Kidney (tissue), 14 donors: ENCODE data around the gene SIDT2. TPM values are rescaled to one million over a fixed set of nuclear protein-coding genes. Genes with fewer than 3 reads are reported as not detected.

Experiments used
- DNase-seq, 5 donors: peaks; one replicate each; pipeline ENCODE4 v3.0.0-alpha.2; 2013 to 2020
- FAIRE-seq: peaks from 2 replicates; lab custom pipeline; 2012; peaks lifted over from hg19 to GRCh38; lab: Jason Lieb, UNC
- H3K27ac ChIP-seq, 2 donors: one replicate each; pipeline ENCODE4 v1.7.0; 2013; ENCODE audit warnings: low read depth in 2 of 2, low read length in 2 of 2, inconsistent platforms in 1 of 2
- H3K27me3 ChIP-seq: one replicate; pipeline ENCODE4 v1.7.1; 2013; ENCODE audit warnings: low read length, inconsistent platforms; ENCODE audit not compliant: control insufficient read depth, insufficient read depth
- H3K36me3 ChIP-seq, 3 donors: one replicate each; pipeline versions ENCODE4 v1.7.0 to v1.7.1; 2013; ENCODE audit warnings: low read length in 3 of 3, control low read depth in 1 of 3, inconsistent platforms in 1 of 3; ENCODE audit not compliant: insufficient read depth in 3 of 3, control insufficient read depth in 2 of 3
- H3K4me1 ChIP-seq, 3 donors: one replicate each; pipeline versions ENCODE4 v1.7.0 to v1.7.1; 2013; ENCODE audit warnings: low read length in 3 of 3, inconsistent platforms in 1 of 3, low read depth in 1 of 3; ENCODE audit not compliant: control insufficient read depth in 2 of 3, insufficient read depth in 2 of 3
- H3K4me3 ChIP-seq, 3 donors: one replicate each; pipeline versions ENCODE4 v1.7.0 to v1.8.1; 2013; ENCODE audit warnings: low read length in 3 of 3, control low read depth in 1 of 3, inconsistent platforms in 1 of 3
- H3K9ac ChIP-seq, 3 donors: one replicate each; pipeline versions ENCODE4 v1.7.0 to v1.7.1; 2013; ENCODE audit warnings: low read length in 3 of 3, control low read depth in 1 of 3, inconsistent platforms in 1 of 3
- H3K9me3 ChIP-seq, 3 donors: one replicate each; pipeline versions ENCODE4 v1.7.0 to v1.7.1; 2013; ENCODE audit warnings: low read length in 3 of 3, control low read depth in 1 of 3, inconsistent platforms in 1 of 3; ENCODE audit not compliant: control insufficient read depth in 2 of 3, insufficient read depth in 1 of 3
- intact Hi-C: fragments of 100-400 bp; cut with DNase I; formaldehyde crosslinking; loops from one replicate; pipeline ENCODE4 v1.11.1; 2022
- polyA plus RNA-seq: library from polyadenylated mRNA; stranded (reverse); fragments of 350-450 nt; fragmentation: Illumina TruSeq; extraction: RNeasy Lipid Tissue Mini Kit (QIAGEN cat#74804); gene quantifications from one replicate; pipeline ENCODE4 v1.2.3, GENCODE V29; 2014; ENCODE audit warnings: low read depth, low replicate concordance; ENCODE audit not compliant: insufficient read depth
- total RNA-seq: library from RNA; stranded (reverse); fragmentation: NEBNext Ultra II Directional; extraction: Animal tissue kit (Norgen Biotek cat#: 25700); gene quantifications from one replicate; pipeline ENCODE4 v1.2.1, GENCODE V29; 2021
- TF ChIP-seq, protein P1 (sequence below): IDR thresholded peaks from 3 replicates; pipeline ENCODE4 v1.5.1; 2012; ENCODE audit warnings: mild to moderate bottlenecking, moderate library complexity, borderline replicate concordance; ENCODE audit not compliant: insufficient read depth; ENCODE audit errors: extremely low read depth
- donor health status: control.
- donor health status: control.
- donor health status: control.
- donor health status: control.
- donor health status: control.
- donor health status: DM: yes; HTN: yes; CAD: no.
- donor health status: Normal renal cell carcinoma (clear cell type).

SIDT2 gene
- total and polyA plus RNA-seq, 2 donors from 2014 or later, result 16.4 to 37.4 TPM

DNA sequence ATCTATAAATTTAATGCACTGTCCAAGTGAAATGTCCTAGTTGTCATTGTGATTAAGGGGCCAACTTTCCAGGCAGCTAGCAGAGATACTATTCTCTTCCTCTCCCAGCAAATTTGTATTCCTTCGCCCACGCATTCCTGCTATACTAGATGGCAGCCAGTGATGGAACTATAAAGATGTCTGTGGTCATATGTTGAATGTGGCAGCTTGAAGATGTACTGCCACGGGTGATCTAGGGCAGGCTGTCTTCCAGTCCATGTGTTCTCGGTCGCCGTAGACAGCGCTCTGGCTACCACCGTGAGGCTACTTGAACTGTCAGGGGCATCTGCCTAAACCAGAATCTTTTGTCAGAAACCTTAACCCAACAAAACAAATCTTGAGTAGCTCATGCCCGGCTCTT, 8.3 kb upstream of the SIDT2 start:
- H3K27ac ChIP-seq, result no peak overlapping the region

DNA sequence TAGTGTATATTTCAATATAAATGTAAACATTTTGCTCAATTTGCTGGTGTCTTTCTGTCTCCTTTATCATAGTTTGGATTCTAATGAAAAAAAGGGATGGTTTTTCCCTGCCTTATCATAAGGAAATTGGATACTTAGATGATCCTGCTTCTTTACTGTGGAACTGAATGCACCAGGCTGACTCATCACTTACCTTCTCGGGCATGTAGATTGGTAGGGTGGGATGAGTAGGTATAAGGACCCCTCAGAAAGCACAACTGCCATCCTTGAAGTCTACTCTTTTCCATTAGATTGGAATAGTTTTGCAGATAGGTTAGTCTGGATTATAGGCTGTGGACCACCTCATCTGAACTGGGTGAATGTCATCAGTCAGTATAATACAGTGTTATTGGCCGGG, 7.5 kb upstream of the SIDT2 start:
- H3K4me3 ChIP-seq, result no peak overlapping the region
- H3K9me3 ChIP-seq, result no peaks in the 10 kb centered on the region
- FAIRE-seq, result no peak
- peaks cover 0 to 17% (median 16%) of the 10 kb centered on the region in 3 donors for H3K36me3 ChIP-seq
- intact Hi-C loops, result no loop called here
- DNase-seq, result no peak
- TF ChIP-seq, protein P1, sequence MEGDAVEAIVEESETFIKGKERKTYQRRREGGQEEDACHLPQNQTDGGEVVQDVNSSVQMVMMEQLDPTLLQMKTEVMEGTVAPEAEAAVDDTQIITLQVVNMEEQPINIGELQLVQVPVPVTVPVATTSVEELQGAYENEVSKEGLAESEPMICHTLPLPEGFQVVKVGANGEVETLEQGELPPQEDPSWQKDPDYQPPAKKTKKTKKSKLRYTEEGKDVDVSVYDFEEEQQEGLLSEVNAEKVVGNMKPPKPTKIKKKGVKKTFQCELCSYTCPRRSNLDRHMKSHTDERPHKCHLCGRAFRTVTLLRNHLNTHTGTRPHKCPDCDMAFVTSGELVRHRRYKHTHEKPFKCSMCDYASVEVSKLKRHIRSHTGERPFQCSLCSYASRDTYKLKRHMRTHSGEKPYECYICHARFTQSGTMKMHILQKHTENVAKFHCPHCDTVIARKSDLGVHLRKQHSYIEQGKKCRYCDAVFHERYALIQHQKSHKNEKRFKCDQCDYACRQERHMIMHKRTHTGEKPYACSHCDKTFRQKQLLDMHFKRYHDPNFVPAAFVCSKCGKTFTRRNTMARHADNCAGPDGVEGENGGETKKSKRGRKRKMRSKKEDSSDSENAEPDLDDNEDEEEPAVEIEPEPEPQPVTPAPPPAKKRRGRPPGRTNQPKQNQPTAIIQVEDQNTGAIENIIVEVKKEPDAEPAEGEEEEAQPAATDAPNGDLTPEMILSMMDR, result no peak
- no peaks in the 10 kb centered on the region for H3K27me3 ChIP-seq
- H3K9ac ChIP-seq, result no peak overlapping the region
- H3K4me1 ChIP-seq, result peaks cover 8 to 9% (median 8%) of the 10 kb centered on the region in 3 donors
- H3K27ac ChIP-seq, result no peak overlapping the region

More for the DNA sequence above, 8.3 kb upstream of the SIDT2 start:
- FAIRE-seq, result no peak
- peaks cover 8 to 9% (median 8%) of the 10 kb centered on the region in 3 donors for H3K4me1 ChIP-seq
- intact Hi-C loops, result no loop called here
- peak in 4 of 5 donors; percentile 73 to 93 (median 90) for DNase-seq
- H3K36me3 ChIP-seq, result peaks cover 0 to 23% (median 20%) of the 10 kb centered on the region in 3 donors
- TF ChIP-seq, protein P1, result no peak
- no peak overlapping the region for H3K4me3 ChIP-seq
- H3K27me3 ChIP-seq, result no peaks in the 10 kb centered on the region
- H3K9me3 ChIP-seq, result no peaks in the 10 kb centered on the region
- H3K9ac ChIP-seq, result no peak overlapping the region

DNA sequence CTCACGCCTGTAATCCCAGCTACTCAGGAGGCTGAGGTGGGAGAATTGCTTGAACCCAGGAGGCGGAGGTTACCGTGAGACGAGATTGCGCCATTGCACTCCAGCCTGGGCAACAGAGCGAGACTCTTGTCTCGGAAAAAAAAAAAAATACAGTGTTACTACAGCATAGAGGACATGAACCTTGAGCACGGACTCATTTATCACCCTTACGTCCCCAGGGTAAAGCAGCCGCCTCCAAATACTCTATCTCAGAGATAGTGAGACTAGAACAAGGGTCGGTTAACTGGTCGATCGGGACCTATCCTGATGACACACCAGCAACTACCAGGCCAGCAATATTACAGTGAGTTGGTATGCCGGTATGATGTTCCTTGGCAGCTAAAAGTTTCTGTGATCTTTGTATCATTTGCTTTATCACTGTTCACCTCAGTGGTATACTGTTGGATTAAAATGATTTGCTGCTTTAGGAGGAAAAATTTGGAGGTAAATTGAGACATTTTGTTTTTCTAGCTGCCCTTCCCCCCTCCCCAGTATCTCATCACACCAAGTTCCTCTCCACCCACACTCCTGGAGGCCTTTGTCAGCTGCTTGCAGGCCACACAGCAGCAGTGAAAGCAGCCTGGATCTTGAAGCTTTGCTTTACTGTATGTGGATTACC, 7.0 kb upstream of the SIDT2 start:
- H3K27me3 ChIP-seq, result no peaks in the 10 kb centered on the region
- peak in 1 of 5 donors; percentile 30 for DNase-seq
- peaks cover 0 to 17% (median 11%) of the 10 kb centered on the region in 3 donors for H3K36me3 ChIP-seq
- no peak overlapping the region for H3K9ac ChIP-seq
- H3K4me3 ChIP-seq, result no peak overlapping the region
- TF ChIP-seq, protein P1, result no peak
- H3K4me1 ChIP-seq, result peaks cover 8 to 9% (median 8%) of the 10 kb centered on the region in 3 donors
- FAIRE-seq, result no peak
- no peaks in the 10 kb centered on the region for H3K9me3 ChIP-seq
- intact Hi-C loops, result no loop called here
- H3K27ac ChIP-seq, result no peak overlapping the region
